GM19240 (cell line): Measurements from ENCODE around the gene ELF2.
A peak's percentile ranks its signal among the peaks of the same experiment; 100 is the strongest.
"Not testable (repeated sequence)": the region's sequence is repeated elsewhere in the genome, so short reads cannot be mapped to it uniquely, and the experiment has no call there.

Source experiments
- DNase-seq: peaks from one replicate; pipeline ENCODE4 v3.0.0; 2011; ENCODE audit warnings: low spot score; ENCODE audit not compliant: insufficient read length

ELF2 gene

DNA sequence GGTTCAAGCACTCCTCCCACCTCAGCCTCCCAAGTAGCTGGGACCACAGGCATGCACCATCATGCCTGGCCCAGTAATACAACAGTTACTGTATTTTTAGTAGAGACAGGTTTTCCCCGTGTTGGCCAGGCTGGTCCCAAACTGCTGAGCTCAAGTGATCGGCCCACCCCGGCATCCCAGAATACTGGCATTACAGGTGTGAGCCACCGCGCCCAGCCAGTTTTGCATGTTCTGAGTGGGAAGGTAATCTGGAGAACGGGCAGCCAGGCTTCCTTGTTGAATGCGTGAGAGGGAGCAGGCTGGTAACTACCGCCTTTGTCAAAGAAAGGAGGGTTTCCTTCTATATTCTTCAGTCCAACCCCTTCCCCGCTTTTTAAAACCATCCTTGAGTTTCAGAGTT is 152.3 kb downstream of the ELF2 start:
- no peak for DNase-seq

- DNase-seq = no peak
These were observed 154.2 kb downstream of the ELF2 start for GRCh38 chr4:139022835-139023234.

DNA sequence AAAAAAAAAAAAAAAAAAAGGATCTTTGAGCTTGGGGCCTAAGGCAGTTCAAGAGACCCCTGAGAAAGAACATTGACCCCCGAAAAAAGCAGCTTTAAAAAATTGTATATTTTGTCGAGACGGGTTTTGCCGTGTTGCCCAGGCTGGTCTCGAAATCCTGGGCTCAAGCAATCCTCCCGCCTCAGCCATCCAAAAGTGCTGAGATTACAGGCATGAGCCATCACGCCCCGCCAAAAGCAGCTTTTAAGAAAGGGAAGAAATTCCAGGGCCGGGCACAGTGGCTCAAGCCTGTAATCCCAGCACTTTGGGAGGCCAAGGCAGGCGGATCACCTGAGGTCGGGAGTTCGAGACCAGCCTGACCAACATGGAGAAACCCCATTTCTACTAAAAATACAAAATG is 155.9 kb downstream of the ELF2 start:
- not testable (repeated sequence) for DNase-seq

DNA sequence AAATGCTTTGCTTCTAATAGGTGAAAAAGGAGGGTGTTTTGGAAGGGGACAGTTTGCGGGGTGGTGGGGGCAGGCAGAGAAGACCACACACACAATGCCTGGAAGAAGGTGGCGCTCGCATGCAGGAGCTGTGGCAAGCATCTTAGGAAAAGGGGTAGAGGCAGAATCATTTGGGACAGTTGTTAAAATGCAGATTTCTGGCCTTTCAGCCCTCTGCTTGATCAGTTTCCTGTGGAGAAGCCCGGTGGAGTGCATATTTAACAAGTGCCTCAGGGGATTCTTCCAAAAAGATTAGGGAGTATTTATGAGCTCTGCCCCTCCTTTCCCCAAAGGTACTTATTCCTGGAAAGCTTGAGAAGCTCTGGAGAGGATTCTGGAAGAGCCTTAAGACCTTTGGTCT is 156.6 kb downstream of the ELF2 start:
- no peak for DNase-seq

DNA sequence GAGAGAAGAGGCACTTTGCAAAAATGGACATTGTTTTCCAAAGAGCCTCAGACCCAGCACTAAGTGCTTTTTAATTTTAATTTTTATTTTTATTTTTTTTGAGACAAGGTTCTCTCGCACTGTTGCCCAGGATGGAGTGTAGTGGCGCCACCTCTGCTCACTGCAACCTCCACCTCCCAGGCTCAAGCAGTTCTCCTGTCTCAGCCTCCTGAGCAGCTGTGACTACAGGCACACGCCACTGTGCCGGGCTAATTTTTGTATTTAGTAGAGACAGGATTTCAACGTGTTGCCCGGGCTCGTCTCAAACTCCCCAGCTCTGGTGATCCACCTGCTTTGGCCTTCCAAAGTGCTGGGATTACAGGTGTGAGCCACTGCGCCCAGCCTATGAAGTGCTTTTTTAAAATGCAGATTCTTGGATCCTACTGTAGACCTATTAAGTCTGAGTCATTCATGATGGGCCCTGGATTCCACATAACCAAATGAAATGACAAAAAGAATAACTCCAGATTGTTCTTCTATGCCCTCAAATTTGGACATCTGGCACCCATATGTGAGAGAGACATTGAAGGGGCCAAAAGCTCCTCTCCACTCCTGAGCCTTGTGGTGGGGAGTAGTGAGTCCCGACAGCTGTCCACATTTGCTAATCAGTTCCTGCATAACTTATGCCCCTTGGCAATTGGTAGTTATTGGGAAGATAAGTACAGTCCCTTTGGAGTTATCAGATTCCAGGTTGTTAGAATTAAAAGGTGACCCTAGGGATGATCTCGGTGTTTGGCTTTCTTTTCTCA is 157.9 kb downstream of the ELF2 start:
- DNase-seq = no peak

DNA sequence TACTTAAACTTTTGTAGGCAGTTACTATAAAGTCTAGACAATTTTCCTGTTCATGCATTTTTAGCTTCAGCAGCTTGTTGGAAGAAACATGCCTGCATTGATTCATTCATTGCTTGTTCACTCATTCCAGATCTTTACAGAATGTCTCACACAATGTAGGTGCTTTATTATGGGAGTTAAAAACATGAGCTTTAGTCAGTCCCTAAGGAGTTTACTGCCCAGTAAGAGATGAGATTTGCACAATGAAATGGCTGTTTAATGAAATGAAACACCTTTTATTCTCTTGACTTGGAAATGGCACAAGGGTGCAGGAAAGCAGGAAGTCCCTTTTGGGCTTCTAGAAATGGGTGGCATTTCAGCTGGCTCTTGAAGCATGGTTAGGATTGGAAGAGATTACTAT is 158.5 kb downstream of the ELF2 start:
- no peak for DNase-seq

GRCh38 chr4:139017861-139018260 is 159.2 kb downstream of the ELF2 start:
- DNase-seq = no peak

- no peak for DNase-seq
These were observed 161.0 kb downstream of the ELF2 start for GRCh38 chr4:139015948-139016471.

DNA sequence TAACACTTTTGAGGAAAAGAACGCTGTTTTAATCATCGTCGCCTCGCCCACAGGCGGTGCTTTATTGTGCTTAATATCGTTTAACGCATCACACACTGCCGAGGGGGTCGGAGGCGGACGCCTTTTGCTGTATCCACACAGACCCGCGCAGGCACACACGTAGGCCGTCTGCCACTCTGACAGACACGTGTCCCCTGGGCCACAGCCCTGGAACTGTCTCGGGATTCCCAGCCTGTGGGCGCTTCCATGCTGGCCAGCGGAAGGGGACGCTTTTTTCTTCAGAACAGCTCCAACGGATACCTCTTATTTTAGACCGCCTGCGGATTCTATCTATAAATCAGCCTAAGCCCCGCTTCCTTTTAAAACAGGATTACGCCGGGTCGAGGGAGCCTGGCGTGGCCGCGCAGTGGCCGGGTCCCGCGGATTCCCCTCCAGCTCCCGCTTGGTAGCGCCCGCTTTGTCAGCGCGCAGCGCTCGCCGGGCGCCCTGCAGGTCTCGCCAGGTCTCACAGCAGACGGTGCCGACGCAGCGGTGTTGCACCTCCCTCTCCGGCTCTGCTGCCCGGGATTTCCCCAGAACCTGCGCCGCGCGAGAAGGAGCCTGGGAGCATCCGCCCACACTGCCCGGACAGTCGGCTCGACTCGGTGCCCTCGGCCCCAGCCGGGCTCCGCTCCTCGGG is 161.6 kb downstream of the ELF2 start, which contains the start of gene NOCT:
Gene NOCT, plus strand, starts transcription at position 513 of the 679 bp plus-strand sequence. CDS start 201 bp downstream, outside the sequence.
- peak; percentile 79 for DNase-seq

GRCh38 chr4:139014371-139015268 is 162.4 kb downstream of the ELF2 start:
- DNase-seq = no peak

DNA sequence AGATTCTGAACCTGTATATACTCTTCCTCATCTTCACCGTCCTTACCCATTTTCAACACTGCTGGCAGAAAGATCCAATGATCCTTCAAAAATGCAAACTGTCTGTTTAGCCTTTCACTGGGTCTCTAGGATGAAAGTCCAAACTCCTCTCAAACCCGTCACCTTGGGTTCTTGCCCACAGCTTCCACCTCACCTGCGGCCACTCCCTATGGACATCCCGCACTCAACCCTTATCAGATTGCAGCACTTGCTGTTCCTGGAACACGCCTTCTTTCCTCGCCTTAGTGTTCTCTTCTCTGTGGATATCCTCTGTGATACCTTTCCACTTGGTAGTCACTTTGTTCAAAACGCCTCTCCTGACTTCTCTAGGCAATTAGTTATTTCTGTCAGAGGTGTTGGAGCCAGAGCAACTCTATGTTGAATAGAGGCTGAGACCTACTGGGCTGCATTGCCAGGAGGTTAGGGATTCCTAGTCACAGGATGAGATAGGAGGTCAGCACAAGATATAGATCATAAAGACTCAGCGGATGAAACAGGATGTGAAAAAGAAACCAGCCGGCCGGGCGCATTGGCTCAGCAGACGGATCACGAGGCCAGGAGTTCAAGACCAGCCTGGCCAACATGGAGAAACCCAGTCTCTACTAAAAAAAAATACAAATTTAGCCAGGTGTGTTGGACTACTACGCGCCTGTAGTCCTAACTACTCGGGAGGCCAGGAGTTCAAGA is 165.6 kb downstream of the ELF2 start:
- no peak for DNase-seq

- no peak for DNase-seq
These were observed 167.3 kb downstream of the ELF2 start for GRCh38 chr4:139009702-139010101.

DNA sequence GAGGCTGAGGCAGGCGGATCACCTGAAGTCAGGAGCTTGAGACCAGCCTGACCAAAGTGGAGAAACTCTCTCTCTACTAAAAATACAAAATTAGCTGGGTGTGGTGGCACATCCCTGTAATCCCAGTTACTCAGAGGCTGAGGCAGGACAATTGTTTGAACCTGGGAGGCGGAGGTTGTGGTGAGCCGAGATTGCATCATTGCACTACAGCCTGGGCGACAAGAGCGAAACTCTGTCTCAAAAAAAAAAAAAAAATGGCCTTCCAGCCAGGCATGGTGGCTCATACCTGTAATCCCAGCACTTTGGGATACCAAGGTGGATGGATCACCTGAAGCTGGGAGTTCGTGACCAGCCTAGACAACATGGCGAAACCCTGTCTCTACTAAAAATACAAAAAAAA is 168.7 kb downstream of the ELF2 start:
- not testable (repeated sequence) for DNase-seq

DNA sequence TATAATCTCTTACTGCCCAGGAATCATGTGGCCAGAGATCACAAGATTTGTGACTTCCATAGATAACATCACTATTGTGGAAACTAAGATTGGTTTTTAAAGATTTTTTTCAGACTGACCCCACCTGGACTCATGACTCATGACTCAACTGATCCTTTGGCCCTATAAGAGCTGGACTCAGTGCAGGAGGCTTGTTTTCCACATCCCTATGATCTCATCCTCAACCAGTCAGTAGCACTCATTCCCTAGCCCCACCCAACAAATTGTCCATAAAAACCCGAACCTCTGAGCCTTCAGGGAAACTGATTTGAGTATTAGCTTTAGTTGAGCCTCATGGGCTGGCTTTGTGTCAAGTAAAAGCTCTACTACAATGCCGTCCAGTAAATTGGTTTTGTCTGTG is 169.4 kb downstream of the ELF2 start:
- DNase-seq = no peak
